ENCODE data around the gene RAD9A. TPM values are rescaled to one million over a fixed set of nuclear protein-coding genes. Genes with fewer than 3 reads are reported as not detected.

The RAD9A gene
- total RNA-seq, 1 donor from 2014 or later: 18.5 TPM

DNA sequence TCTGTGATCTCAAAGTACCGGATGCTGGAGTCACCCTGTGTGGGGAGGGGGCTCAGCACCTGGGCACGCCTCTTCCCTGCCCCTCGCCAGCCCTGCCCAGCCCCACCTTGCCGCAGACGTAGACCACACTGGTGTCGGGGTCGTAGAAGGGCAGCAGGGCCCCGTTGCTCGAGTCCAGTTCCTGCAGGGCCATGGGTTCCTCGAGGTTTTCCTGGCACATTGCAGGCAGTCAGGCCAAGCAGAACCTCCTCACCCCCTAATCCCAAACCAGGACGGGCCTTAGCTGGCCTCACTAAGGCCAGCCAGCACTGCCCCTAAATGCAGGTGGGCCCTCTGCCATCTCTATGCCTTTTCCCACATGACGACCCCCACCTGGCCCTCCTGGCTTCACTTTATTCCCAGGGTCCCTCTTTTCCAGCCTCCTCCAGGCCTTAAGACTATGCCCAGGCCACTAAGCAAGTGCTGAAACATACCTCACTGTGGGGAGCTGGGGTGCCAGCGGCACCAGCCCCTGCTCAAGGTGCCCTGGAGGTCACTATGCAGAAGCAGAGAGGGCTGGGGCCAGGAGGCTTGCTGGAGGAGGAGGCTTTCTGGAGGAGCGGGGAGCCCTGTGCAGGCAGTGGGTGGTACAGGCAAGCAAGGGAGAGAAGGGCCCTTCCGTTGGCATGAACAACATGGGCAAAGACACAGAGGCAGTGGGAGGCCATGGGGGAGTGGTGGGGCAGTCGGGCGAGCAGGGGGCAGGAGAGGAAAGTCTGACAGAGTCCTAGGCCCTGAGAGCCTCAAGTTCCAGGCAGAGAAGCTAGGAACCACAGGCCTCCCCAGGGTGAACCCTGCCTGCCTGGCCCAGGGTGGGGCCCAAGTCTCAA is 48.7 kb downstream of the RAD9A start:
- no peak for DNase-seq (ENCODE audit: extremely low spot score, unreplicated experiment)
- TF ChIP-seq, protein P1, sequence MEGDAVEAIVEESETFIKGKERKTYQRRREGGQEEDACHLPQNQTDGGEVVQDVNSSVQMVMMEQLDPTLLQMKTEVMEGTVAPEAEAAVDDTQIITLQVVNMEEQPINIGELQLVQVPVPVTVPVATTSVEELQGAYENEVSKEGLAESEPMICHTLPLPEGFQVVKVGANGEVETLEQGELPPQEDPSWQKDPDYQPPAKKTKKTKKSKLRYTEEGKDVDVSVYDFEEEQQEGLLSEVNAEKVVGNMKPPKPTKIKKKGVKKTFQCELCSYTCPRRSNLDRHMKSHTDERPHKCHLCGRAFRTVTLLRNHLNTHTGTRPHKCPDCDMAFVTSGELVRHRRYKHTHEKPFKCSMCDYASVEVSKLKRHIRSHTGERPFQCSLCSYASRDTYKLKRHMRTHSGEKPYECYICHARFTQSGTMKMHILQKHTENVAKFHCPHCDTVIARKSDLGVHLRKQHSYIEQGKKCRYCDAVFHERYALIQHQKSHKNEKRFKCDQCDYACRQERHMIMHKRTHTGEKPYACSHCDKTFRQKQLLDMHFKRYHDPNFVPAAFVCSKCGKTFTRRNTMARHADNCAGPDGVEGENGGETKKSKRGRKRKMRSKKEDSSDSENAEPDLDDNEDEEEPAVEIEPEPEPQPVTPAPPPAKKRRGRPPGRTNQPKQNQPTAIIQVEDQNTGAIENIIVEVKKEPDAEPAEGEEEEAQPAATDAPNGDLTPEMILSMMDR (IDR thresholded peaks at IDR 0.05): no peak
- H3K36me3 Mint-ChIP-seq (ENCODE audit: unreplicated experiment): peaks cover 12% of the 10 kb centered on the region
- no peaks in the 10 kb centered on the region for H3K9me3 Mint-ChIP-seq (ENCODE audit: unreplicated experiment)
- H3K27me3 Mint-ChIP-seq (ENCODE audit: unreplicated experiment): no peaks in the 10 kb centered on the region
- peaks cover 33% of the 10 kb centered on the region for H3K4me1 Mint-ChIP-seq (ENCODE audit: unreplicated experiment)
- no peak overlapping the region for H3K4me3 Mint-ChIP-seq (ENCODE audit: unreplicated experiment)
- H3K27ac Mint-ChIP-seq (ENCODE audit: unreplicated experiment): no peak overlapping the region

DNA sequence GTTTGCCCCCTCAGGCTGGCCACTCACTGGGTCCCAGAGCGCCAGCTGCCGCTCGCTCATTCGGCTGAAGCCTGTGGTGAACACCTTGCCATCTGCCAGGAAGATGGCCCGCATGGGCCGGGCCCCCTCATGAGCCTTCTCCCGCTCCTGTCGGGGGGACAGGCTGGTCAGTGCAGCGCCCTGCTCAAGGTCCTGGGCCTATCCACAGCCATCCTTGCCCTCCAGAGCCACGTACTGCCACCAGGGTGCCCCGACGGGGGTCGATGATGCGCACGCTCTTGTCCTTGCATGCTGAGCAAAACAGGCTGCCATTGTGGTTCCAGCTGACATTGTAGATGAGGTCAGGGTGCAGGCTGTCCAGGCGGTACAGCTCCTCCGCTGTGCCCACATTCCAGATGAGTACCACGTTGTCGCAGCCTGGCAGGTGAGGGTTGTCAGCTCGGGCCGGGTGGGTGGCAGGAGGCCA is 49.3 kb downstream of the RAD9A start:
- no peak for DNase-seq (ENCODE audit: extremely low spot score, unreplicated experiment)
- no peak overlapping the region for H3K27ac Mint-ChIP-seq (ENCODE audit: unreplicated experiment)
- H3K4me3 Mint-ChIP-seq (ENCODE audit: unreplicated experiment): no peak overlapping the region
- TF ChIP-seq, protein P1 (IDR thresholded peaks at IDR 0.05): no peak
- H3K9me3 Mint-ChIP-seq (ENCODE audit: unreplicated experiment): no peaks in the 10 kb centered on the region
- peaks cover 12% of the 10 kb centered on the region for H3K36me3 Mint-ChIP-seq (ENCODE audit: unreplicated experiment)
- H3K27me3 Mint-ChIP-seq (ENCODE audit: unreplicated experiment): no peaks in the 10 kb centered on the region
- peaks cover 33% of the 10 kb centered on the region for H3K4me1 Mint-ChIP-seq (ENCODE audit: unreplicated experiment)

DNA sequence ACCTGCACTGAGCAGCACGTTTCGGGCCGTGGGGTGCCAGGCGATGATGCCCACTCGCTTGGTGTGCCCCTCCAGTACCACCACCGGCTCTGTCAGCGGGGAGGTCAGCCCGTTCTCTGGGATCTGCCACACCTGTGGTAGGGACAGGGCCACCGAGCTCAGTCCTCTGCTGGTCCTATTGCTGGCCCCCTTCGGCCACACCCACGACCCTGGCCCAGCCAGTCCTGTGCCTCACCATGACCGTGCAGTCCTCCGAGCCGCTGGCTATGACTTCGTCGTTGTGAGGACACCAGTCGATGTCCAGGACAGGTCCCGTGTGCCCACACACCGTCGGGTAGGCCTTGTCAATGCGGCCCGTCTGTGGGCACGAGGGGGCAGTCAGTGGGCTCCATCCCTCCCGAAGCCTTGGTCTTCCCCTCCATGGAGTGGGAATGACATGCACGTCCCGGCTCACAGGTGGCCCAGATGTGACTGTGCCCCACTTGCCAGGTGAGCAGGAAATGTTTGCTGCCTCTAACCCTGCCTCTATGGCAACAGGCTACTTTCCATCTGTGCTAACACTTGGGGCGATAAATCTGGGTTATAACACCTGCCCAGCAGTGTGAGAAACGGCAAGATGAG is 50.1 kb downstream of the RAD9A start:
- Mint-ChIP-seq H3K27me3 (ENCODE audit: unreplicated experiment) (no peaks in the 10 kb centered on the region), H3K9me3 (ENCODE audit: unreplicated experiment) (no peaks in the 10 kb centered on the region), H3K4me3 (ENCODE audit: unreplicated experiment) (peak overlapping the region; percentile 87), H3K36me3 (ENCODE audit: unreplicated experiment) (peaks cover 12% of the 10 kb centered on the region), H3K4me1 (ENCODE audit: unreplicated experiment) (peaks cover 30% of the 10 kb centered on the region), H3K27ac (ENCODE audit: unreplicated experiment) (no peak overlapping the region)
- DNase-seq (ENCODE audit: extremely low spot score, unreplicated experiment): no peak
- TF ChIP-seq, protein P1 (IDR thresholded peaks at IDR 0.05): no peak

DNA sequence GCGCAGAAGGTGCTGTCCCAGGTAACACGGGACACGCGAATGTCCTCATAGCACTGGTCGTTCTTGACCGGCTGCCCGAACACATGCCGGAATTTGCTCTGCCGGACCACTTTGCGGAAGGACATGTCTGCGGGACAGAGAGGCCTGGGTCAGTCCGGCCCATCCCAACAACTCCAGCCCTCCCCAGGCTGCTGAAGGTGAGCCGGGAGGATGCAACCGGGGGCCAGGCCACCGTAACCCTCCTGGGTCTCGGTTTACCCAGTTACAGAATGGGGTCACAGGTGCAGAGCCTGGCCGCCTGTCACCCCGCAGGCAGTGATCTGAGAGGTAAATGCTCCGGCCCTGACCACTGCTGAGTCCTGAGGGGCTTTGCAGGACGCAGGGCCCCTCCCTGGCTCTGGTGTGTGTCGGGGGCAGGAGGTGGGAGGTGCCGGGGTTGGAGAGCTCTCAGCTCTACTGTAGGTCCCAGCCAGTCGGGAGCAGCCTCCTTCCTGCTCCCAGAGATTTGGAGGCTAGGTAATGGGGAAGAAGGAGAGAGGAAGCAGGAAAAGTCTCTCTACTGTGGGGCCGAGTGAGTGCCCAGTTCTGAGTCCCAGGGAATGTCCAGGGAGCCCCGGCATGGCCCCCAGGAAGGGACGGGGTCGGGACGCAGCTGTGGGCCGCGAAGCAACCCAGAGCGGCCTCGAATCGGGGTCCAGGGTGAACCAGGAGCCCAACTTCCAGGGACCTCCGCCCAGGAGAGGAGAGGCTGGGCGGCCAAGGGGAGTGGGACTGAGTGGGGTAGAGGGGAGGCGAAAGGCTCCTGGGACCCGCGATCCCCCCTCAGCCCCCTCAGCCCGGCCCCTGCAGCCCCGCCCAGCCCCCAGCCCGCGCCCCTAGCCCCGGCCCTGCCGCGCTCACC is 51.0 kb downstream of the RAD9A start:
- H3K4me3 Mint-ChIP-seq (ENCODE audit: unreplicated experiment): peak overlapping the region; percentile 87

More for the DNA sequence above, 51.0 kb downstream of the RAD9A start:
- Mint-ChIP-seq H3K27ac (ENCODE audit: unreplicated experiment) (peak overlapping the region; percentile 87), H3K27me3 (ENCODE audit: unreplicated experiment) (no peaks in the 10 kb centered on the region), H3K36me3 (ENCODE audit: unreplicated experiment) (peaks cover 9% of the 10 kb centered on the region), H3K4me1 (ENCODE audit: unreplicated experiment) (peaks cover 29% of the 10 kb centered on the region), H3K9me3 (ENCODE audit: unreplicated experiment) (no peaks in the 10 kb centered on the region)
- TF ChIP-seq, protein P1 (IDR thresholded peaks at IDR 0.05): no peak
- no peak for DNase-seq (ENCODE audit: extremely low spot score, unreplicated experiment)

Measured in osteocyte (in vitro differentiated cells).